ENCODE measurements around the gene SH2D4B. TPM values are rescaled to one million over a fixed set of nuclear protein-coding genes. Genes with fewer than 3 reads are reported as not detected.

SH2D4B gene
- total RNA-seq, 1 experiment from 2014 or later, result 0.07 TPM

- Histone ChIP-seq H3K23me2 (ENCODE audit: insufficient read length, low read depth, low read length, poor library complexity, severe bottlenecking) (no peaks in the 10 kb centered on the region), H3K14ac (ENCODE audit: insufficient read depth, low read length) (no peak overlapping the region), H4K8ac (replicated peaks; ENCODE audit: insufficient read length, low read depth, low read length) (no peak overlapping the region), H4K20me1 (ENCODE audit: control insufficient read depth, insufficient read depth, insufficient read length) (peaks cover 2% of the 10 kb centered on the region), H2BK20ac (ENCODE audit: low read depth, low read length, poor library complexity, severe bottlenecking) (no peak overlapping the region), H3K4me1 (ENCODE audit: insufficient read depth, low read length) (no peaks in the 10 kb centered on the region), H3K18ac (ENCODE audit: insufficient read length, low read depth, low read length) (no peak overlapping the region), H3K79me1 (ENCODE audit: insufficient read depth, low read depth, low read length, poor library complexity, severe bottlenecking) (no peaks in the 10 kb centered on the region), H3K9ac (ENCODE audit: extremely low read depth, insufficient read length, low read length) (no peak overlapping the region), H3K4ac (ENCODE audit: low read depth, low read length) (no peak overlapping the region), H4K91ac (ENCODE audit: insufficient read length, low read depth, low read length) (no peak overlapping the region), H2BK12ac (ENCODE audit: insufficient read length, low read depth, low read length) (no peak overlapping the region), H3K27me3 (ENCODE audit: insufficient read depth, low read length) (no peaks in the 10 kb centered on the region), H3T11ph (ENCODE audit: low read length) (no peak overlapping the region), H2BK5ac (ENCODE audit: insufficient read length, low read length) (no peak overlapping the region), H3K56ac (ENCODE audit: insufficient read length, low read depth, low read length) (no peak overlapping the region), H2BK120ac (ENCODE audit: low read depth, low read length, poor library complexity, severe bottlenecking) (no peak overlapping the region), H2AK5ac (ENCODE audit: insufficient read length, low read length) (no peak overlapping the region), H3K4me2 (ENCODE audit: insufficient read depth, insufficient read length, low read length) (no peak overlapping the region), H3K9me3 (ENCODE audit: control insufficient read depth, low read depth, low read length) (no peaks in the 10 kb centered on the region), H3K79me2 (ENCODE audit: insufficient read depth, low read length) (no peaks in the 10 kb centered on the region), H3K27ac (ENCODE audit: insufficient read length, low read depth, low read length) (no peak overlapping the region), H2AFZ (ENCODE audit: low read length) (no peak overlapping the region), H2BK15ac (ENCODE audit: low read depth, low read length) (no peak overlapping the region), H3K23ac (ENCODE audit: insufficient read length, low read depth, low read length) (no peak overlapping the region), H4K5ac (ENCODE audit: insufficient read length, low read depth, low read length) (no peak overlapping the region)
- Mint-ChIP-seq H3K36me3 (ENCODE audit: insufficient read depth in 1 of 3, low read depth in 3 of 3) (no peaks in the 10 kb centered on the region; a peak in 1 of 7 replicates), H3K4me3 (no peak overlapping the region), H3K27ac (no peak overlapping the region), H3K27me3 (ENCODE audit: low read depth) (peaks cover 8% of the 10 kb centered on the region), H3K4me1 (peaks cover 2 to 5% of the 10 kb centered on the region in 2 experiments; a peak in 2 of 4 replicates), H3K9me3 (no peaks in the 10 kb centered on the region; a peak in 2 of 5 replicates)
- no peak for DNase-seq
- WGBS (ENCODE audit: extremely low coverage, insufficient read length, low lambda C conversion rate), result no CpG with 5 or more reads among the region's 12 CpGs
- TF ChIP-seq, protein P1, sequence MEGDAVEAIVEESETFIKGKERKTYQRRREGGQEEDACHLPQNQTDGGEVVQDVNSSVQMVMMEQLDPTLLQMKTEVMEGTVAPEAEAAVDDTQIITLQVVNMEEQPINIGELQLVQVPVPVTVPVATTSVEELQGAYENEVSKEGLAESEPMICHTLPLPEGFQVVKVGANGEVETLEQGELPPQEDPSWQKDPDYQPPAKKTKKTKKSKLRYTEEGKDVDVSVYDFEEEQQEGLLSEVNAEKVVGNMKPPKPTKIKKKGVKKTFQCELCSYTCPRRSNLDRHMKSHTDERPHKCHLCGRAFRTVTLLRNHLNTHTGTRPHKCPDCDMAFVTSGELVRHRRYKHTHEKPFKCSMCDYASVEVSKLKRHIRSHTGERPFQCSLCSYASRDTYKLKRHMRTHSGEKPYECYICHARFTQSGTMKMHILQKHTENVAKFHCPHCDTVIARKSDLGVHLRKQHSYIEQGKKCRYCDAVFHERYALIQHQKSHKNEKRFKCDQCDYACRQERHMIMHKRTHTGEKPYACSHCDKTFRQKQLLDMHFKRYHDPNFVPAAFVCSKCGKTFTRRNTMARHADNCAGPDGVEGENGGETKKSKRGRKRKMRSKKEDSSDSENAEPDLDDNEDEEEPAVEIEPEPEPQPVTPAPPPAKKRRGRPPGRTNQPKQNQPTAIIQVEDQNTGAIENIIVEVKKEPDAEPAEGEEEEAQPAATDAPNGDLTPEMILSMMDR (conservative IDR thresholded peaks at IDR 0.05), result no peak
Observed at GRCh38 chr10:80544316-80544953, 6.7 kb downstream of the SH2D4B start.
